Measurements from ENCODE around the gene GPBP1.
"Not testable (repeated sequence)": the region's sequence is repeated elsewhere in the genome, so short reads cannot be mapped to it uniquely, and the experiment has no call there.

The GPBP1 gene

GRCh38 chr5:57298295-57298984 lies 124.6 kb downstream of the GPBP1 start:
- DNase-seq, result peak; percentile 75 to 81

DNA sequence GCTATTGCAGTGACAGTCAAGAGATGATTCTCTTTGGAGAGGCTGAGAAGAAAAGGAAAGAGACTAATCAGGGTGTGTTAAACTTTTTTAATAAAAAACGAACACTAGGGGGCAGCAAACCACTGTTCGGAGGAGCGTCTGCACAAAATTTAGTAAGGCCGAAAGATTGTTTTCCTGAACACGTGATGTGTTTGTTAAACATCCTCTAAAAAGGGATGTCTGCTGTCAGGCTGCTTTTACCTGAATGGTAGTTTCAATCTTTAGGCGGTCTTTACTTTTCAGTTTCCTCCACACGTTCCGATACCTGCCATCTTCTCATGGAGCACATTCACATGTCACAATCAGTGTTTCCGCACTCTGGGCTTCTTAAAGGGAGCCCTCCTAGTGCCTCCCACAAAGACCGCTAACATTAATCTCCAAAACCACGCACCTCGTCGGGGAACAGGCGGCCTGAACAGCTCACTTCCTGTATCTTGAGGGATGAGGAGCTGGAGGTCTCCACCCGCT lies 125.2 kb downstream of the GPBP1 start:
- peak; percentile 63 to 84 for DNase-seq

DNA sequence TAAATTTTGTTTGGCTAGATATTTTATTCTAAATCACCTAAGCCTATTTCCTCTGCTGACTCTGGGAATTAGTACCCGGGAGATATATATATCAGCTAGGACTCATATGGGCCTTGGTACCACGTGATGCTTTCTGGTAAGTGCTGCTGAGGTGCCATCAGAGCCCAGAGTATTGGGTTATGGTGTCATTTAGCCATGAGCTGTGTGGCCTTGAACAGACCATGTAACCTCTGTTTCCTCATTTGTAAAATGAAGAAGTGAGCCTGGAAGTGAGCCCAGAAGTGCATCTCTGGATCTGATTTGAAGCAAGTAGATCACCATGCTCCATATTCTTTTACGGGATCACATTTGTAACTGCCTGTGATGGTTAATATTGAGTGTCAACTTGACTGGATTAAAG lies 126.1 kb downstream of the GPBP1 start:
- DNase-seq, result no peak

GRCh38 chr5:57302164-57302563 lies 128.3 kb downstream of the GPBP1 start:
- DNase-seq, result peak; percentile 42 to 59

DNA sequence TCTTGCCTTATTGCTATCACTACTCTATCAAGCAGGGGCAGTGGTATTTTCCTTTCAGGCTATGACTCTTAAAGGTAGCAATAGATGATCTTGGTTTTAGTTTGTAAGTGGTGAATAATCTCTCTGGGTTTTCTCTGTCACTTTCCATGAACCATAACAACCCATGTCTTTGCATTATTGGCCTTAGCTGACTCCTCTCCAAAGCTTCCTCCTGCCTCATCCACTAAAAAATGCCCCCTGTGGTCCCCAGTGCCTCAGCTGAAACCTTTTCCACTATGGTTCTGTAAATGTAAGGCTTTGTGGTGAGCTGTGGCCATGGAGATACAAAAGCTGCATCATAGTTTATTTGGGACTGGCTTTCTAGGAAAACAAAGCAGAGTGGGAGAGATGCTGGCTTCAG lies 128.8 kb downstream of the GPBP1 start:
- DNase-seq, result no peak

DNA sequence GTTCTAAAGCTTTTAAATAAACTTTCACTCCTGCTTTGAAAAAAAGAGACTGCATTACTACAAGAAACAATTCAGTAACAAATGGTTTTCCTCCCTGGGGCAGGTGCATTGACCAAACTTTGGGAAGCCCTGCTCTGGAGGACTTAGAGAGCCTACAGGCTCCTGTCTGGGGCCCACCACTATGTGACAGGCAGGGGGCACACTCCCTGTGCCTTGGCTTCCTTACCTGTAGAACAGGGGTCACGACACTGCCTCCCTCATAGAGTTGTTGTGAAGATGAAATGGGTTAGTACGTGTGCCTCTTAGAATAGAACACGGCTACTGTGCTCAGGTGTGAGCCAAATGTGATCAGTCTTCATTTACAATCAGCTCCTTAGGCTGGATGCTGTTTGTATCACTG lies 130.1 kb downstream of the GPBP1 start:
- no peak for DNase-seq

GRCh38 chr5:57304931-57305330 lies 131.1 kb downstream of the GPBP1 start:
- DNase-seq, result no peak

DNA sequence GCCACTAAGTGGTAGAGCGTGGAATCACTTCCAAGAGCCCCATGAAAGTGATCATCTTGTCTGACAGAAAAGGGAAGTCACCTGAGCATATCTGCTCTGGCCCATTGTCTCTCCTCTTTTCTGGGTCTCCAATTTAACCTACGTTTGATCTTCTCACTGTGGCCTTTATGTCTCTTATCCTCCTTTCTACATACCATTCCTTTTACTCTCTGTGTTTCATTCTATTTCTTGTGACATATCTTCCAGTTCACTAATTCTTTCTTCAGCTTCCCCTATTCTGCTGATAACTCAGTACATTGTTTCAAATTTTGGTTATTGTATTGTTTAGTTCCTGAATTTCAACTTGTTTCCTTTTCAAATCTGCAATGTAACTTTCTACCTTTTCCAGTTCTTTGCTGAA lies 132.5 kb downstream of the GPBP1 start:
- DNase-seq, result no peak

GRCh38 chr5:57307516-57307915 lies 133.7 kb downstream of the GPBP1 start:
- DNase-seq, result no peak

DNA sequence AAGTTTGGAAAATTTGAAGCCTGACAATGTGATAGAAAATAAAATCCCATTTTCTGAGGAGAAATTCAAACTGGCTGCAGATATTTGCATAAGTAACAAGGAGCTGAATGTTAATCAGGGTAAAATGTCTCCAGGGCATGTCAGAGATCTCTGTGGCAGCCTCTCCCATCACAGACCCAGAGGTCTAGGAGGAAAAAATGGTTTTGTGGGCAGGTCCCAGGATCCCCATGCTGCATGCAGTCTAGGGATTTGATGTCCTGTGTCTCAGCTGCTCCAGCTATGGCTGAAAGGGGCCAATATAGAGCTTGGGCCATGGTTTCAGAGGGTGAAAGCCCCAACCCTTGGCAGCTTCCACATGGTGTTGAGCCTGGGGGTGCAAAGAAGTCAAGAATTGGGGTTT lies 135.2 kb downstream of the GPBP1 start:
- DNase-seq, result not testable (repeated sequence)

- DNase-seq, result no peak
These were observed 137.4 kb downstream of the GPBP1 start for GRCh38 chr5:57311251-57311650.

DNA sequence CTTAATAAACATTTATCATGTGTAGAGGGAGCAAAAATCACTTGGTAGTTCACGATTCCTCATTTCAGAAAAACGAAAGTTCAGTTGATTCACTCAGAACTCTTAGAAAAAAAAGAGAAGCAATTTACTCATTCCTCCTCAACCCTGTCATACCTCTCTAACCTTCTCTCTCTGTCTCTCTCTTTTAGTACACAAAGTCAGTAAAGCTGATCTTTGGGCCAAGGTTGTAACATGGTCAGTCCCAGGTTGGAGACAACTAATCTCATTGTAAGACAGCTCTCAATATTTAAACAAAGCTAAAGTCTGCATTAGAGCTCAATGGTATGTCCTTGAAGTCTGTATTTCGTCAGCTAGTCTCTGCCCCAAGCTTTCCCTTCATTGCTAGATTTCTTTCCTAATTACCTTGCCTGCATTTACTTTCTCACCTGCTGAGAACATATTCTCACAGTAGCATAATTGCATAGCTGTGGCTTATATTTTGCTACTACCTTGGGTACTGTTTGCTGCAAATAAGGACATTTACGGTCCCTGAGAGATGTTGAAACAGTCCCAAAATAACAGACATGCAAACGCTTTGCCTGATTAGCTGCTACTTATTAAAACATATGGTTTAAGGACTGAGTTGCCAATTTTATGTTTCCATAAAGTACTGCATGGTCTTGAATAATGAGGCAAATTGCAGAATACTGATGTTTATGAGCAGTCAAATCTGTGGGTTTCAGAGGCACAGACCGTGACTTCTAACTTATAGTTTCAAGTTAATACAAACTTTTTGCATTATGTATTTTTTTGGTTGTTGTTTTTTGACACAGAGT lies 138.3 kb downstream of the GPBP1 start:
- no peak for DNase-seq

DNA sequence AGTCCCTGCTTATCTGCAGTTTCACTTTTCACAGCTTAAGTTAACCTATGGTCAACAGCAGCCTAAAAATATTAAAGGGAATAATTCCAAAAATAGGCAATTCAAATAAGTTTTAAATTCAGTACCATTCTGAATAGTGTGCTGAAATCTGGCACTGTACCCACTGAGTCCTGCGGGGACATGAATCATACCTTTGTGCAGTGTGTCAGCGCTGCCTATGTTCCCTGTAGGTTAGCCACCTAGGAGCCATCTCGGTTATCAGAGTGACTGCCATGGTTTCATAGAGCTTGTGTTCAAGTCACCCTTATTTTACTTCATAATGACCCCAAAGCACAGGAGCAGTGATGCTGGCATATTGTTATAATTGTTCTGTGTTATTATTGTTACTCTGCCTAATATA lies 139.9 kb downstream of the GPBP1 start:
- DNase-seq, result no peak
